GM12892 (cell line): ENCODE results near the gene RAB27B.

ENCODE experiments used
- POLR2AphosphoS5 ChIP-seq: IDR thresholded peaks from 2 replicates; pipeline ENCODE4 v1.6.1; 2011; ENCODE audit warnings: low read depth, low read length, control low read depth
- TAF1 ChIP-seq: IDR thresholded peaks from 2 replicates; pipeline ENCODE4 v1.6.1; 2011; ENCODE audit warnings: low read depth, mild to moderate bottlenecking, control low read depth, low read length, borderline replicate concordance

DNA sequence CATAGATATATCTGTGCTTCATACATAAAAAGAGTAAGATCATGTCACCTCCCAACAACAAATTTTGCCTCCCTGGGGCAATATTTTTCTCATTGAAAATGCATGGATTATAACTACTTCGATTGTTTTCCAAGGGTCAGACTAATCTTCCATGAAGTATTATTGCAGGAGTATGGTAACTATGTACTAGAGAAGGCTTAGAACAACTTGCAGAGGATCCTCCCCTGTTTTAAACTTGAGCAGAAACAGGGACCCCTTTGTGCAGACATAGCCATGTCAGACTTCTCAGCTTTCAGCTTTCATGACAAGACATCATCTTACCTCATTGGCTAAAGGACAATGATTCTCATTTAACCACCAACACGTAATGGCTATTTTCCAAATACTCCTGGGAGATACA is 13.2 kb upstream of the RAB27B start:
- TF ChIP-seq POLR2AphosphoS5: no peak
- TF ChIP-seq TAF1: no peak
